Activated CD8-positive, alpha-beta memory T cell treated with anti-CD3 and anti-CD28 coated beads, Interleukin-2, amount 50 U/mL, for 24 hours (primary cell): ENCODE measurements around the gene DGCR2.
"Not testable (repeated sequence)": the region's sequence is repeated elsewhere in the genome, so short reads cannot be mapped to it uniquely, and the experiment has no call there.

Experiments
- DNase-seq: peaks from one replicate; pipeline ENCODE4 v3.0.0-alpha.2; 2020; ENCODE audit errors: extremely low read depth

The DGCR2 gene

GRCh38 chr22:19042285-19043120, 79.7 kb downstream of the DGCR2 start:
- DNase-seq, result no peak

GRCh38 chr22:19041704-19042074, 80.5 kb downstream of the DGCR2 start:
- DNase-seq, result no peak

- no peak for DNase-seq
These were observed 81.1 kb downstream of the DGCR2 start for GRCh38 chr22:19040888-19041703.

- no peak for DNase-seq
These were observed 81.8 kb downstream of the DGCR2 start for GRCh38 chr22:19040391-19040861.

- DNase-seq, result no peak
These were observed 82.4 kb downstream of the DGCR2 start for GRCh38 chr22:19039796-19040280.

- no peak for DNase-seq
These were observed 82.8 kb downstream of the DGCR2 start for GRCh38 chr22:19039448-19039780.

GRCh38 chr22:19038728-19039447, 83.3 kb downstream of the DGCR2 start:
- no peak for DNase-seq

- no peak for DNase-seq
These were observed 84.1 kb downstream of the DGCR2 start for GRCh38 chr22:19038164-19038546.

GRCh38 chr22:19037282-19038163, 84.7 kb downstream of the DGCR2 start:
- no peak for DNase-seq

GRCh38 chr22:19036523-19037273, 85.5 kb downstream of the DGCR2 start:
- DNase-seq, result no peak

- no peak for DNase-seq
These were observed 86.0 kb downstream of the DGCR2 start for GRCh38 chr22:19036229-19036522.

- no peak for DNase-seq
These were observed 86.6 kb downstream of the DGCR2 start for GRCh38 chr22:19035474-19036228.

GRCh38 chr22:19035126-19035473, 87.1 kb downstream of the DGCR2 start:
- DNase-seq, result not testable (repeated sequence)

- not testable (repeated sequence) for DNase-seq
These were observed 87.5 kb downstream of the DGCR2 start for GRCh38 chr22:19034724-19035120.

- not testable (repeated sequence) for DNase-seq
These were observed 88.0 kb downstream of the DGCR2 start for GRCh38 chr22:19034031-19034723.

- not testable (repeated sequence) for DNase-seq
These were observed 88.7 kb downstream of the DGCR2 start for GRCh38 chr22:19033568-19033905.

GRCh38 chr22:19032898-19033567, 89.2 kb downstream of the DGCR2 start:
- DNase-seq, result not testable (repeated sequence)

GRCh38 chr22:19032156-19032785, 89.9 kb downstream of the DGCR2 start:
- DNase-seq, result not testable (repeated sequence)
